Stromal cell of bone marrow (primary cell): ENCODE data around the gene ACAP2.
A peak's percentile ranks its signal among the peaks of the same experiment; 100 is the strongest.

Experiments
- DNase-seq: peaks from one replicate; pipeline ENCODE4 v3.0.0-alpha.2; 2012; ENCODE audit warnings: low read depth

Gene ACAP2

DNA sequence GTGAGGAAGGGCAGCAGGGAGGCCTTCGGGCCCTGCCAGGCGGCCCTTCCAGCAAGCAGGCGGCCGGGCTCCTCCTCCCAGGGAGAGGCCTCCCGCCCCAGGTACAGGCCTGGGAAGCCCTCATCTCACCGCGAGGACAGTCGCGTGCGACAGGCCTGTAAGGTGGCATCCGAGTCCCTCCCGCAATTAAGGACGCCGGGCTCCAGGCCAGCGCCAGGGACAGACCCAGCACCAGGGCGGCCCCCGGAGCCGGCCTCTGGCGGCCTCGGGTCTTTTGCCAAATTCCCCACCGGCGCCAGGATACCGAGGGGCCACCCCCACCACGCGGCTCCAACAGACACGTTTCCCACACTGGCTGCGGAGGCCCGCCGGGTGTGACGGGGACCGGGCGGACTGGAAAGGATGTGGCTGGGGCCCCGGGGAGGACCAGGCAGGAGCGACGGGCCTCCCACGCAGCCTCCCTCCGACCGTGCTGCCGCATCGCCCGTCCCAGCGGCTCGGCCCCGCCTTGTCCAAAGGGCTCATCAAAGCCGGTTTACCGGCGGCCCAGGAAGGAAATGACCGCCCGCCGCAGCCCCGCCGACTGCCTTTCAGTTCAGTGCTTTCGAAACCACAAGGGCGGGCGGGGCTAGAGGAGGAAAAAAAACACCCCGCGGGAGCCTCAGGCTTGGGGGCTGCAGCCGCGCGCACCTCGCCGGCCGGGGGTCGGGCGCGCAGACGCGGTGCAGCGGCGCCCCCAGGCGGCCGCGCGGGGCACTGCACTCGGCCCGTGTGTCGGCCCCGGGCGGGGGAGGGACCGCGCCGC lies 183.1 kb downstream of the ACAP2 start:
- DNase-seq, result peak; percentile 75

DNA sequence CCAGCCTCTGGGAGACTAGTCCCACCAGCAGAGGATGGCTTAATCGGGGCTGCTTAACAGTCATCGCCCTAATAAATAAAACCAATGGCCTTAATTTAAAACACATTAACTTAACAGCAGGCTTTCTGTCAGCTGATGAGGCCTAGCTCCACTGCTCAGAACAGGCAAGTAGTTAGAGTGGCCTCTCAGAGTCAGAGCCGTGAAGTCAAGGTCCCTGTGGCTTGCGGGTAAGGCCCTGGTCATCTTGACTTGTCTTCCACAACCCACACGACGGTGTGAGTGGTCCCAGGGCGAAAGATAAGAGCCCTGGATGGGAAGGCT lies 183.7 kb downstream of the ACAP2 start:
- DNase-seq, result no peak

DNA sequence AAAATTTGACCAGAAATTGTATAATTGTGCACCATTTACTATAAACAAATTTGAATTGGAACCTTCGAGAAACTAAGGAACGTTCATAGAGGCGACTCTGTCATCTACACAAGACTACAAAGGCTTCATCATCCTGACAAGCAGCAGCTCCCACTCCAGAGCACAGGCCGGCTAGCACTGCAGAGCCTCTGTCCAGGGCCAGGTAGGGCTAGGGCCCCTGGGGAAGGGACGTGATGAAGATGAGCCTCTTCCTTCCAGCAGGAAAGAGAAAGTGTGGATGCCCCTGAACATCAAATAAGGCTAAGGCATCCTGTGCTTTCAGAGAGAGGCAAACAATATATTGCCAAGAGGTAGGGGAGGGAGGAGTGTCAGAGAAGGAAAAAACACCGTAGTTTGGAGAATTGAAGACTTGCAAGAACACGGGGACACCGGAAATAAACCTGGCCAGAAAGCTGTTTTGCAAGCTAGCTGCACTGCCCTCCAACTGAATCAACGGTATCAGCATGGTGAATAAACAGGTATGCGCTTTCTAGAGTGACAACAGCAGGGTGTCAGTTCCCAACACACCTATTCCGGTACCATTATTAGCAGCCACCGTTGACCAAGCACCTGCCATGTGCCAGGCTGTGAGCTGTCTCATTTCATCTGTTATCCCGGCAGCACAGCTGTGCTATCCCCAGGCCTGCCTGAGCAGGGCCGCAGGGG lies 184.2 kb downstream of the ACAP2 start:
- no peak for DNase-seq

DNA sequence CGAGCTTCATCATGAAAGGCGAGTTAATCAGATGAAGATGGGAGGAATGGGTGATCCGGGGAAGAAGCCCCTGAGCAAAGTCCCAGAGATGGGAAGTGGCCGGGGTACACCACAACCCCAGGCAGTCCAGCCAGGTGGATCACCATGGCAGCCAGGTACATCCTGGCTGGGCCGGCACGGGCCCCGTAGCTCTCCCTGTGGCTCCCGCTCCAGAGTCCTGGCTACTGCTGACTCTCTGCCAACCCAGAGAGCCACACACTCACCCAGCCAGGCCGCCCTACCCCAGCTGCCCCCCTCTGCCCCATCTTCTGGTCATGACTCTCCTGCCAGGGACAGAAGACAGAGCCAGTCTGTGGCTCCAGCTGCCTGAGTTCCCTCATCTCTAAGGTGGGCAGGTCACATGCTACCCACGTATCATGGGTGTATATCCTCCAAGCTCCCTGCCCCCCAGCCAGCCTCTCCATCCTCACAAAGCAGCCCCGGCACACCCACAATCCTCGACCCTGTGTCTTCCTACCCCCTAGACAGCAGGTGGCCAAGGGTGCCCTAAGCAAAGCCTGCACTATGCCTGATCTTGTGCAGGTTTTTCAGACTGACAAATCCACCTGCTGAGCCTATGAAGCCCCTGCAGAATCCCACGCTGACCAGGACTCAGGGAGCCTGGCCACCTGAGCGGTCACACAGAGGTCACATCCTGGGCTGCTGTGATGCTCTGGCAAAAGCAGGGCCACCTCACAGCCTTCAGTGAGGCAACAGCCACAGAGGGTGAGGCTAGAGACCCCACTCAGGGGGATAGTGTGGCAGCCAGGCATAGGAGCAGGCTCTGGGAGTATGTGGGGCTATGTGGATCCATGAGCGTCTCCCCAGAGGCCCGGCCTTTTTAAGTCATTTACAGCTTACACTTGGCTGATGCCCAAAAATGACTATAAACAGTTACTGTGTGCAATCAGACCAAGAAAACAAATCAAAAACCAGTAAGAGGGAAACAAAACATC lies 185.1 kb downstream of the ACAP2 start:
- DNase-seq, result no peak

DNA sequence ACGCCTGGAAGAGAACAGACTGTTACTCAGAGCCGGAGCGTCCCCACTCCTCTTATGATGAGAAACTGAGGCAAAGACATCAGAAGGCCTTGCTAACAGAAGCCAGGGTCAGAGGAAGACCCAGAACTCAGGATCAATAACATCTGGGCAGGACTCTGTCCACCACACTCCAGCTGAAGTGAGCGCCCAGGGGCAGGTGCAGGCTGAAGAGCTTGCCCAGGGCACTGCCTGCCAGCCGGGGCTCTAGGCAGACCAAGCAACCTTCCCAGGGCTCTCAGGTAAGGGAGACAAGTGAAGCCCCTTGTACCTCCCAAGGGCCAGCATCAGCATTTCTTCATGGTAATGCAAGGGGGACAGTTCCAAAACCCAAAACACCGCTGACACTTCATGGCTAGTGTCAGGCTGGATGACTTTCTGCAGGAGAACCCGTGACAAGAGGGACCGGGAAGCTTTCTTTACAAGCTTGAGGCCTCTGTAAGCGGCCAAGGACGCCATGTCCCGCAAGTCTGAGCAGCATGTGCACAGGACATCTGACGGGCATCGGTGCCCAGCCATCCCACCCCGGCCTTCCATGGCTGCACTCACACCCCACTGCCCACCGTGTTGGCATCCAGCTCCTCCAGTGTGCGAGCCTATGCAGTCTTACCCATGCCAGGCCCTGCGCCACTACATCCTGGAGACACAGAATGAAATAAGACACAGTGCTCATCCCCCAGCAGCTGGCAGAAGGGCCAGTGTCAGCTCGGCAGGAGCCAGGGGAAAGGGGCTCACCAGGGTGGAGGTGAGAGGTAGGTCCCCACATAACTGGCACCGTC lies 186.0 kb downstream of the ACAP2 start:
- DNase-seq, result no peak

DNA sequence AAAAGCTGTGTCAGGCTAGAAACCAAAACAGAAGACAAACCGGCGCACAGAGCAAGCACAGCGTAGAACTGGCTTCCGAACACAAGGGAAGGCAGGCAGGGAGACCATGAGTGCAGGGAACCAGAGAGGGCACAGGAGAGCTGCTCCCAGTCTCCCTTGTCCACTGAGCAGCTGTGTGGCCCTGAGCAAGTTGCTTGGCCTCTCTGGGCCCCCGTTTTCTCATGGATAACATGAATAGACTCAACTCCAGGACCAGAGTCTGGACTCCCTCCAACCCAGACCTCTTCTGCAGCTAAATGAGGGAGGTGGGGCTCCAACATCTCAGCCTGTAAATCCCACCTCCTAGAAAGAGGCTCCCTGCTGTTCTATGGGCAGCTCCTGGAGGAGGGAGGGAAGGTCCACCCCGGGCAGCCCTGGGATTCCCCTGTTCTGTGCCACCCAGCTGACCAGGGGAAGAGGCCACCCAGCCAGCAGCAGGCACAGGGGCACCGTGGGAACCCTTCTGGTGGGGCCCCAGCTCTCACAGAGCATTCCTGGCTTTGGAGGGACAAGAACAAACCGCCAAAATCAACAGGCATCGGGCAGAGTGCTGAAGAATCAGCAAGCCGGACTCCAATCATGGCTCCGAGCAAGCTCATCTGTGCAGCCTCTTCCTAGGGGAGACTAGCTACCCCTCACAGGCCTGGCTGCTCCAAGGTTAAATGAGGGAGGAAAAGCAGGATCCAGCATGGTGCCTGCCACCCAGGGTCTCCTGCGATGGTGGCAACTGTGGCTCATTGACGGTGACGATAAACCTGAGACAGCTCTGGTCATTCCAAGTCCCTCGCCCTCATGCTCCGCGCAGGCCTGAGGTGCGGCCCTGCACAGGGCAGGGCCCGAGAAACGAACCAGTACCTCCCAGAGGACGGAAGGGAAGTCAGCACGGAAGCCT lies 187.0 kb downstream of the ACAP2 start:
- DNase-seq, result no peak

DNA sequence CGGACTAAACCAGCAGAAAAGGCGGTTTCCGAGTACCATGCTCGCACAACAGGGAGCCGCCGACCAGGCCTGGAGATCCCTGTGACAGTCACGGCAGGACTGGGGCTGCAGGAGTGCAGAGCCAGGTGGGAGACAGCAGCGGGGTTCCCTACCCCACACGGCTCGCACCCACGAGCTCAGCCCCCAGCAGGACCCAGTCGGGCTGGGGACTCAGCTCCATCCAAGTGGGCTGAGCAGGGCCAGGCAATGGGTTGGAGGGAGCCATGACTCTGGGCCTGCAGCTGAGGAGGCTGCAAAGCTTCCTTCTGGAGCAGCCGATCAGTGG lies 187.7 kb downstream of the ACAP2 start:
- no peak for DNase-seq

DNA sequence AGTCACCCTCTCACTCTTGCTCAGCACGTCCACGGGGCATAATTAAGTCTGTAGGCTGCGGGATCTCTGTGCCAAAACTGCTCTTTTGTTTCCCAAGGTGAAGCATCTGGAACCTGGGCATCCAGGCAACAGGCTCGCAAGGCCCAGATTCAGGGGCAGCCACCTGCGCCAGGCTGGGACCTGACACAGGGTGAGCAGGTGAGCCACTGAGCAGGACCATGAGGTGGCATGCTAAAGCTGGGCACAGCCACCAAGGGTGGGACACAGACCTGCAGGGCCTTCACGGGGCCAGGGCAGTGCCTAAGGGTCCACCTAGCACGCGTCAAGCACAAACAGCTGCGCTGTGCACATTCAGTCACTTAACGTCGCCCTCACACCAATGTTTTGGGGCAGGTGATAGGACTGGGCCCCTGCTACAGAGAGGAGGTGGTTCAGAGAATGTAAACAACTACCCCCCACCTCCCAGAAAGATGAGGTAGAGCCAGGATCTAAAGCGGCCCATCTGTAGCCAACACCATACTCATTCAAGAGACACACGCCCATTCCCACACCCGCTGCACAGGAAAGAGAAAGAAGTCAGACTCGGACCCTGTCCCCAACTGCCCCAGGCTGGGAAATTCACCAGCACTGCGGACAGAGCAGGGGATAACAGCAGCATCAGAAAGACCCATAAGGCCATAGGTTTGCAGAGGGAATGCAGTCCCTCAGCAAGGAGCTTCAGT lies 188.2 kb downstream of the ACAP2 start:
- no peak for DNase-seq

DNA sequence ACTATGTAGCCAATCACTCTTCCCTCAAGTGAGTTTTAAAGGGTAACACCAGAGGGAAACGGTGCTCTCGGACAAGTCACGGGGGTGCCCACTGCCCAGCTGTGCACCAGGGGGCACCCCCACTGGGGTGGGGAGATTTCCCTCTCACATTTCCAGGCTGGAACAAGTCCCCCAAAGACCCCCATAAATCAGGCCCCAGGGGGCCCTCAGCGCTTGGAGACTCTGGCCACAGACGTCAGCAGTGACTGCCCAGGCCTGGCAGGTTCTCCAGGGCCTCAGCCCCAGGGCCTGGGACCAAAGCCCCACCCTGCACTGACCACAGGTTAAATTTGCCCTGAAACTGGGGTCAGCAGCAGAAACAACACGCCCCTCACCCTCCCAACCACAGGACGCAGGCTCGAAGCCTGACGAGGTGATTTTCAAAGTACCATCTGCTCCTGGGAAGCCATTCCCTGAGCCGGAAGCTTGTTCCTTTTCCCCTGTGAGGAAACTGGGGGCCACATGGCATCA lies 188.8 kb downstream of the ACAP2 start:
- DNase-seq, result no peak

DNA sequence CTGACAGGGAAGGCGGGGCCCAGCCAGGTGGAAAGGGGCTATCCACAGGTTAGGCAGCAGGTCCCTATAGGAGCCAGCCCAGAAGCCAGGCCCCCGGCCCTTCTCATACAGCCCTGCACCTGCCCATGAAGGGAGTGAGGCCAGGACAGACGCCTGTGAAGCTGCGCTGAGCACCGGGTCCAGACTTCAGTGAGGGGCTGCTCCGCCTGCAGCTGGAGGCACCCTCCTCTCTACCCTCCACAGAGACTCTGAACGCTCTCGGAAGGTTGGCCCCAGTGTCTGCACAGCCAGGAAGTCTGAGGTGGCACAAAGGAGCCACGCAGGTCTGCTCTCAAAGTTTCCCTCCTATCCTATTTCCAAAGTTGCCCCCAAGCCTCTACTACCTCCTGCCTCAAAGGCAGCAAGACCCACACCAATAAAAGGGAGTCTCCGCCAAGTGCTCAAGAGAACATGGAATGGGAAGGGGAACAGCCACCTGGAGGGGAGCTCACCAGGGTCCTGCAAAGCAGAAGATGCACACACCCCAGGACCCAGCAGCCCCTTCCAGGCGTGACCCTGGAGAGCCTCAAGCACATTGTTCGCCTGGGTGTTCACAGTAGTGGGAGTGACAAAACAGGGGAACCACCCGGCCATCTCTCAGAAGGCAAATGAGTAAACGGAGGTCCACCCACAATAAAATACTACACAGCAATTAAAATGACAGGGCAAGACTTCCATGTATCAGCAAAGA lies 191.3 kb downstream of the ACAP2 start:
- no peak for DNase-seq

DNA sequence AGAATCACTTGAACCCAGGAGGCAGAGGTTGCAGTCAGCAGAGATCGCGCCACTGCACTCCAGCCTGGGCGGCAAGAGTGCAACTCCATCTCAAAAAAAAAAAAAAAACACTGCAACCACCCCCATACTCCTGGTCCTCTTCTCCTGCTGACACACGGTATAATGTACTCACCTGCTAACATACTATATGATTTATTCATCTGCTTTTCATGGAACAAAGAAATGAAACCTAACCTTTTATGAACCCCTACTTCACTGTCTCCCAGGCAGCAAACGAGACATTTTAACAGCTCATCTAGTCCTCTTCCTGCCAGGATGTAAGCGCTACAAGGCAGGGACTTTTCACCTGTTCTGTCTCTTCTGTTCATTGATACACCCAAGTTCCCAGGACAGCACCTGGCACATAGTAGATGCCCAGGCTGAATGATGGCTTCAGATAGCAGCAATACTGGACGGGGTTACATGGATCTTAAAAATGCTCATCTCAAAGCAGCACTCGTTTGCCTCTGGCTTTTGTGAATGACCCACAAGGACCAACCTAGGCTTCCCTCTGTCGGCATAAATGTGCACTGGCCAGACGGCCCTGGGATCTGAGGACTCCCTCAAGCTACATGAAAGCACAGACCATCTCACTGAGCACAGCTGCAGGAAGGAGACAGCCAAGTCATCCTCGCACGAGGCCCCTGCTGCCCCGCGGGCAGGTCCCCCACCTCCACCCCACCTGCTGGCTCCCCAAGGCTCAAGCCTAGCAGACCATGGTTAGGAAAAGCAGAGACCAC lies 192.2 kb downstream of the ACAP2 start:
- DNase-seq, result no peak

DNA sequence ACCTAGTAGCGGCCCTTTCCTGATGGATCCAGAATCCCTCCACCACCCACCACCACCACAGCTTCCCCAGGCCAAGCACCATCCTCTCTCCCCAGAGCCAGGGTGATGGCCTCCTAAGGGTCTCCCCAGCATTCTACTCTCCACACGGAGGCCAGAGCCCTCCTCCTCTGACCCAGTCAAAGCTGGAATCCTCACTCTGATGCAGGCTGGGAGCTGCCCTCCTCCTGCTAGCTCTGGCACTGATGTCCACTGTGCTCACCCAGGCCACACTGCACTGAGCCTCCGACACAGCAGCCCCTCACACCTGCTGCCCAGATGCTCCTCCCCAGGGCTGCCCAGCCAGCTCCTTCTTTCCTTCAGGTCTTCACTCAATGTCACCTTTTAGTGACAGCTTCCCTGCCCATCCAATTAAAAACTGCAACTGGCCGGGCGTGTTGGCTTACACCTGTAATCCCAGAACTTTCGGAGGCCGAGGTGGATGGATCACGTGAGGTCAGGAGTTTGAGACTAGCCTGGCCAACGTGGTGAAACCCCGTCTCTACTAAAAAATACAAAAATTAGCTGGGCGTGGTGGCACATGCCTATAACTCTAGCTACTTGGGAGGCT lies 192.9 kb downstream of the ACAP2 start:
- DNase-seq, result no peak

DNA sequence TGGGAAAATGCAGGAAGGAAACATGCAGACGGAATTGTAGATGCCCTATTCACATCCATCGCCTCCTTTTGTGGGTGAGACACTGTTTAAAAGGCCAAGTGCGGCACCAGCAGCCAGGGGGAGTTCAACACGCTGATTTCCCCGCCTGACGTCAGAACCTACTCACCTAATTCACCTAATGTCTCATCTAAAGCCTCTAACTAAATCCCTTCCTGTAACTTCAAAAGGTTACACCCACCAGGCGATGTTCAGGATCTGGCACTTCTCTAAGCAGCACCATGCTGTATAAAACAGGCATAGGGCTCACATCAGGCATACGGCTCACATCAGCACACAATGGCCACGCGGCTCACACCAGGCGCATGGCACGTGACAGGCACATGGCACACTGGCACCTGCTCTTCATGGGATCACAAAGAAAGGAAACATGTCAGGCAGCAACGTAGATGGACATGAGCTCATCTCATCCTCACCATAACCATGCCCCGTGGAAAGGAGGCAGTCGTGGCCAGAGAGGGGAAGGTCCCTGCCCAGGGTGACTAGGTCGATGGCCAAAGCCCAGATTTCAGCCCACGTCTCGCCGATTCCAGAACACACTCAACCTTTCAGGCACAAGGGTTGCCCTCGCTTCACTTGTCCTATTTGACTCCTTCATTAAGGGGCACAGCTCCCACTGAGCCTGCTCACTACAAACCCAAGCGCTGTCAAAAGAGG lies 193.6 kb downstream of the ACAP2 start:
- DNase-seq, result no peak

DNA sequence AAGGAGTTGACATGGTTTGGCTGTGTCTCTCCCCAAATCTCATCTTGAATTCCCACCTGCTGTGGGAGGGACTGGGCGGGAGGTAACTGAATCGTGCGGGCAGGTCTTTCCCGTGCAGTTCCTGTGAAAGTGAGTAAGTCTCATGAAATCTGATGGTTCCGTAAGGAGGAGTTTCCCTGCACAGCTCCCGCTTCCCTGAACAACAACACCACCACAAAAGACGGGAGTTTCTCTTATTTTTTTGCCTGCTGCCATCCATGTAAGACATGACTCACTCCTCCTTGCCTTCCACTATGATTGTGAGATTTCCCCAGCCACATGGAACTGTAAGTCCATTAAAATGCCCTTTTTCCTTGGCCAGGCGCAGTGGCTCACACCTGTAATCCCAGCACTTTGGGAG lies 194.5 kb downstream of the ACAP2 start:
- no peak for DNase-seq

DNA sequence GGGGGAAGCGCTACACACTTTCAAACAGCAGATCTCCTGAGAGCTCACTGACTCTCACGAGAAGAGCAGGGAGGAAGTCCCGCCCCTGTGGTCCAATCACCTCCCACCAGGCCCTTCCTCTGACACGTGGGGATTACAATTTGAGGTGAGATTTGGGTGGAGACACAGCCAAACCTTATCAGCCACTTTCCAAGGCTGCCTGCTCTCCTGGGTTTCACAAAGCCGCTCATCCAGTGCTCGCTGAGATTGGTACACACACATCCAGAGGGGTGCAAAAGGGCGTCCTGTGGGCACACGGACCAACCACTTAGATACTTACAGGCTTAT lies 195.0 kb downstream of the ACAP2 start:
- DNase-seq, result no peak

DNA sequence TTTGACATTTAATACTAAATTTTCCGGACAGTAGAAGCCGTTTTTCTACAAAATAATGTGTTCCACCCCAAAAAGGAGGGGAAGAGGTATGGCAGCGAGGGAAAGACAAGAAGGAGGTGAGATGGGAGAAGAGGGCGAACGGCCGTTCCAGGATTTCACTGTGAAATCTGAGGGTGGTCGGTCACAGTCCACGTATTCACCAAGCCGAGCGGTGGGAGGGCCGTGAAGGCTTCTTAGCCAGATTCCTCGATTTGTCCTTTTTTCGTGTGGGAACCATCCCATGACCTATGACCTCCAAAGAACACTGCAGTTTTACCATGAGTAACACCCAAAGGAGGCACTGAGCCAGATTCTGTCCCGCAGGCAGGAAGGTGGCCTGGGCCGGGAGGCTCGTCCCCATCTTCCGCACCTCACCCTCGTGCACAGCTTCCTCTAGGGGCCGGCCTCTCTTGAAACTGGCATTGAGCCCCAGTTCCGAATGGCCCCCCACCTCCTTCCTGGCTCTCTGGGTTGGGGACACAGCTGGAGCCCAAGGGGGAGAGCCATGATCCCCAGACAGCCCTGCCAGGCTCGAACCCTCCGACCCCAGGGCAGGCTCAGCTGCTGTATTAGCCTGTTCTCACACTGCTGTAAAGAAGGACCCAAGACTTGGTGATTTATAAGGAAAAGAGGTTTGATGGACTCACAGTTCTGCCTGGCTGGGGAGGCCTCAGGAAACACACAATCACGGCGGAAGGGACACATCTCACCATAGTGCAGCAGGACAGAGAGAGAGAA lies 195.5 kb downstream of the ACAP2 start:
- DNase-seq, result no peak

DNA sequence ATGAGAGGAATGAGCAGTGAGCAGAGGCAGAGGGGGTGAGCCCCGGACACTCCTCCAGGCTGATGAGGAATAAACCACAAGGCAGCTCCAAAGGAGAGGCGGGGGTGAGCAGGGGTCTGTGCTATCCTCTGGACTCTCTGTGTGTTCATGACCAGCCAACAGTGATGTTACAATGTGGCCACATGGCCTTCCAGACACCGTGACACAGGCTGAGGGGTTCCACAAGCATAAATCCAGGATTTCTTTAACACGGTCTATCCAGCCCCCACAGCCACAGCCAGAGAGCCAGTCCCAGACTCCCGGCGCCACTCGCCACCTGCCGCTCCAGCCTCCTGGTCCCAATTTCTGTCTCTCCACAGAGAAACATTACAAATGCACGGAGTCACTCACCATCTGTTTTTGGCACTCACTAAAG lies 196.2 kb downstream of the ACAP2 start:
- DNase-seq, result no peak
